Effector memory CD4-positive, alpha-beta T cell (primary cell): ENCODE data around the gene SORL1.
"Not testable (repeated sequence)": the region's sequence is repeated elsewhere in the genome, so short reads cannot be mapped to it uniquely, and the experiment has no call there.

Source experiments
- DNase-seq, 3 donors: peaks; one replicate each; pipeline ENCODE4 v3.0.0-alpha.2; 2020
- H3K27ac ChIP-seq: 2 replicates; pipeline ENCODE4 v1.7.0; 2013; ENCODE audit warnings: mild to moderate bottlenecking, low read length, moderate library complexity; ENCODE audit not compliant: insufficient read depth, poor library complexity, severe bottlenecking
- H3K27me3 ChIP-seq: replicated peaks from 2 replicates; pipeline ENCODE4 v1.7.0; 2013; ENCODE audit warnings: mild to moderate bottlenecking, low read length; ENCODE audit not compliant: insufficient read depth, control insufficient read depth, poor library complexity, severe bottlenecking
- H3K36me3 ChIP-seq: 2 replicates; pipeline ENCODE4 v1.7.0; 2013; ENCODE audit warnings: mild to moderate bottlenecking, low read length, moderate library complexity; ENCODE audit not compliant: control insufficient read depth, insufficient read depth
- H3K4me1 ChIP-seq: 2 replicates; pipeline ENCODE4 v1.7.0; 2013; ENCODE audit warnings: low read length, mild to moderate bottlenecking; ENCODE audit not compliant: control insufficient read depth, insufficient read depth, poor library complexity, severe bottlenecking
- H3K4me3 ChIP-seq: 2 replicates; pipeline ENCODE4 v1.7.0; 2013; ENCODE audit warnings: low read length, low read depth, mild to moderate bottlenecking; ENCODE audit not compliant: insufficient read depth, poor library complexity, severe bottlenecking
- H3K9me3 ChIP-seq: 2 replicates; pipeline ENCODE4 v1.7.0; 2013; ENCODE audit warnings: mild to moderate bottlenecking, low read length, moderate library complexity; ENCODE audit not compliant: control insufficient read depth

SORL1 gene

DNA sequence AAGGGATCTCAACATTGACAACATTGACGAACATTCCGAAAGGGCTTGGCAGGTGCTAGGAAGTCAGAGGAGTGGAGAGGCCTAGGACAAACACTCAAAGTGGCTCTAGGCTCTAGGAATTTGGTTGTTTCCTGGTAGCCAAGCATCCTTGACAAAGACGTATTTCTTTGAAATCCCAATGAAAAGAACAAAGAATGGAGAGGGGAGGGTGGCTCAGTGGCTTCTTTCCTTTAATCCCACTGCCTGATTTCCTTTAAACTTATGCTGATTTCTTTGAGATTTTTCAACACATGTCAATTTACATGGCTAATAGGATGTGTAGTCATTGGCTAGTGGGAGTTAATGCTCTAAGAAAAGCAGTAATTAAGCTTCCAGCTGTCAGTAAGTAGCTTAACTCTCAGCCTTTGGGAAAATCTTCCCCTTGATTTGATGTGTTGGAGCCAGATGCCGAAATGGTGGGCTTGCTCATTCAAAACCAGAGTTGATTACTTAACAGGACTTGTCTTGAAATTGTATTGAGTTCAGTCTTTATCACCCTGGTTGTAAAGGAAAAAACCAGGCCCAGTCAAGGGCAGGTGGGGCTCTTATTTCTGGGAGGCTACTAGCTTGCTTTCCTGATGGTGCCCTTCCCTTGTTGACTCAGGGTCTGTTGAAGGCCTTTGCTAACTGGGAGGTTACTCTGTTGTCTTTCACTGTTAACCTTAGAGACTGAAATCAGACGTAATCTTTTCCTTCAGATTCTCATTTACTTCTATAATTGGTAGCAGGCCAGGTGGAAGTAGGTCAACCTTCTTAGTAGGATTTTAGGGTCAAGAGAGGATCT lies 45.3 kb downstream of the SORL1 start:
- Histone ChIP-seq H3K36me3 (peaks cover 42% of the 10 kb centered on the region), H3K27ac (no peak overlapping the region), H3K4me3 (no peak overlapping the region), H3K4me1 (peaks cover 17% of the 10 kb centered on the region), H3K27me3 (no peaks in the 10 kb centered on the region), H3K9me3 (no peaks in the 10 kb centered on the region)
- no peak for DNase-seq

DNA sequence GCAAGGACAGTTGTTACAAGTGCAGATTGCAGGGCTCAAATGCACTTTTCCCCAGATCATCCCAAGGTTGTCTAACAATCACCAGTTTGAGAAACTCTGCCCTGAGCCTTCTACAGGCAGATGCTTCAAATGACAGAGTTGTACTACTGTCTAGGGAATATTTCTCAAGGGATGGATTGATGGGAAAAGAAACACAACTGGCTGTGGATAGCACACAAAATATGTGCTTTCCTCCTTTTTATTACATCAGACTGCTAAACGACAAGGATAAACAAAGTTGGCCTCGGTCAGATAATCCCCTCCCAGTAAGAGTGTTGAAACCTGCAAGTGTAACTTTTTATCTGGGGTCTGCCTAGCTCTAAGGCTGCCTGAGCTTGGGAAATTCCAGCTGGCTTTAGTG lies 47.3 kb downstream of the SORL1 start:
- no peak overlapping the region for H3K4me3 ChIP-seq
- no peak overlapping the region for H3K27ac ChIP-seq
- DNase-seq, result no peak
- H3K36me3 ChIP-seq, result peaks cover 45% of the 10 kb centered on the region
- no peaks in the 10 kb centered on the region for H3K27me3 ChIP-seq
- H3K4me1 ChIP-seq, result peaks cover 13% of the 10 kb centered on the region
- H3K9me3 ChIP-seq, result no peaks in the 10 kb centered on the region

- DNase-seq, result no peak
- Histone ChIP-seq H3K4me3 (no peak overlapping the region), H3K36me3 (peaks cover 46% of the 10 kb centered on the region), H3K9me3 (no peaks in the 10 kb centered on the region), H3K4me1 (peaks cover 5% of the 10 kb centered on the region), H3K27me3 (no peaks in the 10 kb centered on the region), H3K27ac (no peak overlapping the region)
Measured at GRCh38 chr11:121500275-121500674, 48.2 kb downstream of the SORL1 start.

GRCh38 chr11:121500717-121501116 lies 48.6 kb downstream of the SORL1 start:
- H3K4me1 ChIP-seq, result peaks cover under 1% of the 10 kb centered on the region
- H3K4me3 ChIP-seq, result no peak overlapping the region
- H3K27me3 ChIP-seq, result no peaks in the 10 kb centered on the region
- no peak overlapping the region for H3K27ac ChIP-seq
- H3K36me3 ChIP-seq, result peaks cover 50% of the 10 kb centered on the region
- H3K9me3 ChIP-seq, result no peaks in the 10 kb centered on the region
- DNase-seq, result no peak

DNA sequence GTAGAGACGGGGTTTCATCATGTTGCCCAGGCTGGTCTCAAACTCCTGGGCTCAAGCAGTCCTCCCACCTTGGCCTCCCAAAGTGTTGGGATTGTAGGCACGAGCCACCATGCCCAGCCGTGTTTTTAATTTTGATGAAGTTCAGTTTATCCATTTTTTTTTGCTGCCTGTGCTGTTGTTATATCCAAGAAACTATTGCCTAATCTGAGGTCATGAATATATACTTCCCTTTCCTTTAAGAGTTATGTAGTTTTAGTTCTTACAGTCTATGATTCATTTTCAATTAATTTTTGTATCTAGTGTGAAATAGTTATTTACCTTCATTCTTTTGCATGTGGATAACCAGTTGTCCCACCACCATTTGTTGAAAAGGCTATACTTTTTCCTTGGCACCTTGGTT lies 50.9 kb downstream of the SORL1 start:
- no peak overlapping the region for H3K27ac ChIP-seq
- H3K9me3 ChIP-seq, result no peaks in the 10 kb centered on the region
- no peaks in the 10 kb centered on the region for H3K4me1 ChIP-seq
- H3K4me3 ChIP-seq, result no peak overlapping the region
- peaks cover 49% of the 10 kb centered on the region for H3K36me3 ChIP-seq
- DNase-seq, result no peak
- H3K27me3 ChIP-seq, result no peaks in the 10 kb centered on the region

- H3K27me3 ChIP-seq, H3K4me3 ChIP-seq, DNase-seq, H3K9me3 ChIP-seq, H3K27ac ChIP-seq, H3K4me1 ChIP-seq: not testable (repeated sequence)
- H3K36me3 ChIP-seq, result peaks cover 52% of the 10 kb centered on the region
Measured at GRCh38 chr11:121506237-121506636, 54.1 kb downstream of the SORL1 start.

DNA sequence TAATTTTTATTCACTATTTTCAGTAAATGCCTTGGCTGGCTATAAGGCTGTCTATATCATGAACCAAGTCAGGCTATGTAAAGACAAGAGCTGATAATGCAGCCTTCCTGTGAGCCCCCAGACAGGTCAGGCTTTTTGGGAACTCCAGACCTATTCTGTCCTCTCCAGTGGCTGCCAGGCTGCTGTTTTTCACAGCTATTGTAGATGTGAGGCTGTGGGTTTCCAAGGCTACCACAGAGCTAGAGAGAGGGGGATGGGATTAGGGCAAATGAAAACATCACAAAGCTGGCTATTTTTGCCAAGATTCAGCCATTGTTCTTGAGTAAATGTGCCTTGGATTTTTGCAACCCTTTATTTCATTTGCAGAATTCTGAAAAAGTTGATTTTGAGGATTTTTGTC lies 56.3 kb downstream of the SORL1 start:
- Histone ChIP-seq H3K4me3 (no peak overlapping the region), H3K4me1 (no peaks in the 10 kb centered on the region), H3K36me3 (peaks cover 66% of the 10 kb centered on the region), H3K27ac (no peak overlapping the region), H3K9me3 (no peaks in the 10 kb centered on the region), H3K27me3 (no peaks in the 10 kb centered on the region)
- DNase-seq, result no peak

GRCh38 chr11:121510438-121510837 lies 58.3 kb downstream of the SORL1 start:
- H3K36me3 ChIP-seq, result peaks cover 80% of the 10 kb centered on the region
- no peaks in the 10 kb centered on the region for H3K27me3 ChIP-seq
- H3K9me3 ChIP-seq, result no peaks in the 10 kb centered on the region
- no peak overlapping the region for H3K27ac ChIP-seq
- no peak for DNase-seq
- no peak overlapping the region for H3K4me3 ChIP-seq
- no peaks in the 10 kb centered on the region for H3K4me1 ChIP-seq

GRCh38 chr11:121512468-121513465 lies 60.7 kb downstream of the SORL1 start:
- no peak overlapping the region for H3K27ac ChIP-seq
- H3K4me3 ChIP-seq, result no peak overlapping the region
- H3K4me1 ChIP-seq, result no peaks in the 10 kb centered on the region
- H3K36me3 ChIP-seq, result peaks cover 87% of the 10 kb centered on the region
- H3K9me3 ChIP-seq, result no peaks in the 10 kb centered on the region
- DNase-seq, result no peak
- no peaks in the 10 kb centered on the region for H3K27me3 ChIP-seq

DNA sequence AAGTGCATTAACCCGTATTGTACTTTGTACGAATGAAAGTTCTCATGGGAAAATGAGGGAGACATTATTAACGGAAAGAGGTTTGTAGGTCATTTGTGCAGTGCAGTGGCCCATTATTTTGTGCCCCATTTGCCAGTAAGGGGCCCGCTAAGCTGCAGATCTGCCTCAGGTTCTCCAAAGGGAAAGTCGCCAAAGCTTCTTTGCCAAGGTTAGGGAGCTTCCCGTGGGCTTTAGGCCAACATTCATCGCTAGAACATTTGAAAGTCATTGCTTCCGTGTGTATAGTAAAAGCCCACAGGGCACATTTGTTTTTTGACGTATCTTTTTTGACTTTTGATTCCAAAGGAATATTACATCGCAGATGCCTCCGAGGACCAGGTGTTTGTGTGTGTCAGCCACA lies 61.7 kb downstream of the SORL1 start:
- no peaks in the 10 kb centered on the region for H3K27me3 ChIP-seq
- H3K4me3 ChIP-seq, result no peak overlapping the region
- peaks cover 82% of the 10 kb centered on the region for H3K36me3 ChIP-seq
- H3K27ac ChIP-seq, result no peak overlapping the region
- no peak for DNase-seq
- H3K4me1 ChIP-seq, result no peaks in the 10 kb centered on the region
- H3K9me3 ChIP-seq, result no peaks in the 10 kb centered on the region
